H1 (cell line): ENCODE measurements around the gene PPFIBP2. TPM values are rescaled to one million over a fixed set of nuclear protein-coding genes. Genes with fewer than 3 reads are reported as not detected.

Experiments
- CTCF ChIA-PET: fragments of 300-600 bp; sonication (Branson Sonifier 250); formaldehyde crosslinking; loops from one replicate; lab custom pipeline; 2021; ENCODE audit not compliant: partially characterized antibody; lab: Charles Lee
- POLR2A ChIA-PET: fragments of 300-600 bp; sonication (Branson Sonifier 250); formaldehyde crosslinking; loops from one replicate; lab custom pipeline; 2021; ENCODE audit warnings: inconsistent platforms; ENCODE audit not compliant: partially characterized antibody; lab: Charles Lee
- DNase-seq, 2 experiments: peaks; one replicate each; pipeline versions ENCODE4 v3.0.0 to v3.0.0-alpha.2; 2010 to 2022; ENCODE audit warnings: low spot score in 2 of 2, low read depth in 1 of 2, mixed read lengths in 1 of 2
- FAIRE-seq: peaks from 2 replicates; lab custom pipeline; 2011; peaks lifted over from hg19 to GRCh38; lab: Jason Lieb, UNC
- H2AFZ ChIP-seq: 2 replicates; pipeline ENCODE4 v1.8.1; 2012; ENCODE audit warnings: low read length, inconsistent platforms
- H2AK5ac ChIP-seq: 2 replicates; pipeline ENCODE4 v1.6.1; 2013; ENCODE audit warnings: low read depth, low read length
- H2BK120ac ChIP-seq: replicated peaks from 2 replicates; pipeline ENCODE3; 2013; ENCODE audit warnings: low read depth, low read length, inconsistent platforms
- H2BK12ac ChIP-seq: 2 replicates; pipeline ENCODE4 v1.6.1; 2013; ENCODE audit warnings: low read depth, low read length
- H2BK15ac ChIP-seq: 2 replicates; pipeline ENCODE4 v1.6.1; 2013; ENCODE audit warnings: low read length
- H2BK20ac ChIP-seq: 2 replicates; pipeline ENCODE4 v1.6.1; 2013; ENCODE audit warnings: low read length
- H2BK5ac ChIP-seq: 2 replicates; pipeline ENCODE4 v1.6.1; 2013; ENCODE audit warnings: low read depth, low read length
- H3K14ac ChIP-seq: 2 replicates; pipeline ENCODE4 v1.6.1; 2013; ENCODE audit warnings: inconsistent platforms; ENCODE audit not compliant: insufficient read length
- H3K18ac ChIP-seq: 2 replicates; pipeline ENCODE4 v1.6.1; 2013; ENCODE audit warnings: low read length; ENCODE audit errors: extremely low read depth
- H3K23ac ChIP-seq: 2 replicates; pipeline ENCODE4 v1.6.1; 2013; ENCODE audit warnings: inconsistent platforms; ENCODE audit not compliant: insufficient read length
- H3K23me2 ChIP-seq: 2 replicates; pipeline ENCODE4 v1.6.1; 2013; ENCODE audit warnings: low read depth, low read length
- H3K27ac ChIP-seq: 2 replicates; pipeline ENCODE4 v1.6.1; 2011; ENCODE audit warnings: low read depth, low read length, inconsistent platforms
- H3K27me3 ChIP-seq, 4 experiments: replicated peaks in 1 of 4; 1 replicate in 1 of 4; 2 replicates in 3 of 4; pipeline versions ENCODE4 v1.6.1 to v1.8.1; 2011 to 2013; ENCODE audit warnings: low read length in 3 of 4, mild to moderate bottlenecking in 3 of 4, inconsistent platforms in 2 of 4, mixed read lengths in 2 of 4, moderate library complexity in 1 of 4; ENCODE audit not compliant: control insufficient read depth in 3 of 4, insufficient read depth in 3 of 4; ENCODE audit errors: extremely low read depth in 1 of 4
- H3K36me3 ChIP-seq, 4 experiments: 2 replicates each; pipeline versions ENCODE4 v1.6.1 to v1.8.1; 2011 to 2013; ENCODE audit warnings: mild to moderate bottlenecking in 4 of 4, low read length in 3 of 4, moderate library complexity in 2 of 4, control low read depth in 1 of 4, inconsistent platforms in 1 of 4; ENCODE audit not compliant: insufficient read depth in 4 of 4, control insufficient read depth in 2 of 4
- H3K4ac ChIP-seq: replicated peaks from 2 replicates; pipeline ENCODE3; 2013; ENCODE audit warnings: low read length, low read depth, mixed read lengths, inconsistent platforms; ENCODE audit not compliant: insufficient read length
- H3K4me1 ChIP-seq, 4 experiments: replicated peaks in 1 of 4; 1 replicate in 1 of 4; 2 replicates in 3 of 4; pipeline versions ENCODE4 v1.6.1 to v1.8.1; 2011 to 2013; ENCODE audit warnings: low read length in 3 of 4, inconsistent platforms in 2 of 4, mixed read lengths in 1 of 4; ENCODE audit not compliant: insufficient read depth in 4 of 4, control insufficient read depth in 3 of 4
- H3K4me2 ChIP-seq, 2 experiments: 2 replicates each; pipeline versions ENCODE4 v1.6.1 to v1.8.1; 2011 to 2013; ENCODE audit warnings: low read depth in 2 of 2, low read length in 2 of 2, control low read depth in 1 of 2, inconsistent platforms in 1 of 2, mild to moderate bottlenecking in 1 of 2; ENCODE audit not compliant: insufficient read depth in 1 of 2
- H3K4me3 ChIP-seq, 4 experiments: fragments of 200-600, 300-600 bp in 1 of 4; sonication (generic), shearing (Covaris generic), sonication (Bioruptor Twin) in 1 of 4; 2 replicates each; pipeline versions ENCODE4 v1.5.1 to v1.8.1; 2011 to 2016; ENCODE audit warnings: low read length in 4 of 4, low read depth in 3 of 4, control low read depth in 2 of 4, inconsistent platforms in 2 of 4, mild to moderate bottlenecking in 2 of 4, mixed read lengths in 1 of 4, moderate library complexity in 1 of 4; ENCODE audit not compliant: insufficient read depth in 2 of 4; ENCODE audit errors: extremely low read depth in 1 of 4
- H3K56ac ChIP-seq: replicated peaks from 2 replicates; pipeline ENCODE3; 2013; ENCODE audit warnings: low read depth, mild to moderate bottlenecking, mixed read lengths, low read length, inconsistent platforms; ENCODE audit not compliant: insufficient read length
- H3K79me1 ChIP-seq: 2 replicates; pipeline ENCODE4 v1.6.1; 2013; ENCODE audit warnings: low read depth, low read length, control low read depth
- H3K79me2 ChIP-seq, 2 experiments: 2 replicates each; pipeline versions ENCODE4 v1.6.1 to v1.8.1; 2012 to 2013; ENCODE audit warnings: low read length in 2 of 2, mild to moderate bottlenecking in 2 of 2, inconsistent platforms in 1 of 2; ENCODE audit not compliant: insufficient read depth in 2 of 2, control insufficient read depth in 1 of 2
- H3K9ac ChIP-seq, 4 experiments: replicated peaks in 1 of 4; 1 replicate in 1 of 4; 2 replicates in 3 of 4; pipeline versions ENCODE4 v1.6.1 to v1.8.1; 2011 to 2013; ENCODE audit warnings: low read depth in 3 of 4, low read length in 3 of 4, control low read depth in 2 of 4, mild to moderate bottlenecking in 2 of 4, moderate library complexity in 2 of 4, inconsistent platforms in 1 of 4; ENCODE audit errors: extremely low read depth in 1 of 4
- H3K9me3 ChIP-seq, 2 experiments: 2 replicates each; pipeline versions ENCODE4 v1.6.1 to v1.8.1; 2012 to 2013; ENCODE audit warnings: mild to moderate bottlenecking in 2 of 2, moderate library complexity in 2 of 2, control low read depth in 1 of 2, inconsistent platforms in 1 of 2, low read depth in 1 of 2, low read length in 1 of 2, mixed read lengths in 1 of 2; ENCODE audit not compliant: insufficient read depth in 2 of 2
- H4K20me1 ChIP-seq, 2 experiments: replicated peaks in 1 of 2; 2 replicates each; pipeline versions ENCODE3 to v1.8.1; 2011 to 2013; ENCODE audit warnings: inconsistent platforms in 2 of 2, low read length in 2 of 2, mild to moderate bottlenecking in 1 of 2; ENCODE audit not compliant: insufficient read depth in 2 of 2, control insufficient read depth in 1 of 2
- H4K5ac ChIP-seq: 2 replicates; pipeline ENCODE4 v1.6.1; 2013; ENCODE audit warnings: low read length, low read depth, mixed read lengths, inconsistent platforms; ENCODE audit not compliant: insufficient read length
- H4K8ac ChIP-seq: 2 replicates; pipeline ENCODE4 v1.8.0; 2013; ENCODE audit warnings: mild to moderate bottlenecking, moderate library complexity, low read length, inconsistent platforms; ENCODE audit not compliant: insufficient read depth; ENCODE audit errors: extremely low read depth
- H4K91ac ChIP-seq: replicated peaks from 2 replicates; pipeline ENCODE3; 2013; ENCODE audit warnings: low read length, mixed read lengths, inconsistent platforms; ENCODE audit not compliant: insufficient read length
- CTCF ChIP-seq, 3 experiments: IDR thresholded peaks; 1 replicate in 2 of 3; 2 replicates in 1 of 3; pipeline versions ENCODE4 v1.5.1 to v1.6.1; 2011; ENCODE audit warnings: low read length in 3 of 3, mild to moderate bottlenecking in 3 of 3, inconsistent platforms in 2 of 3, low read depth in 1 of 3, moderate library complexity in 1 of 3; ENCODE audit not compliant: insufficient read depth in 1 of 3; ENCODE audit errors: control extremely low read depth in 1 of 3
- GABPA ChIP-seq: IDR thresholded peaks from 2 replicates; pipeline ENCODE4 v1.6.1; 2011; ENCODE audit warnings: mild to moderate bottlenecking, low read length, moderate library complexity, borderline replicate concordance; ENCODE audit not compliant: insufficient read depth
- MAFK ChIP-seq: IDR thresholded peaks from 2 replicates; pipeline ENCODE4 v1.6.1; 2012; ENCODE audit warnings: low read depth, mild to moderate bottlenecking, improper control_type of control experiment, low read length
- POLR2A ChIP-seq, 2 experiments: IDR thresholded peaks; 1 replicate in 1 of 2; 2 replicates in 1 of 2; pipeline ENCODE4 v1.6.1; 2011; ENCODE audit warnings: low read depth in 2 of 2, low read length in 2 of 2, mild to moderate bottlenecking in 2 of 2; ENCODE audit errors: control extremely low read depth in 1 of 2
- RXRA ChIP-seq: IDR thresholded peaks from 2 replicates; pipeline ENCODE4 v1.6.1; 2011; ENCODE audit warnings: low read depth, mild to moderate bottlenecking, low read length, moderate library complexity; ENCODE audit not compliant: insufficient read depth
- YY1 ChIP-seq: IDR thresholded peaks from 2 replicates; pipeline ENCODE4 v1.6.1; 2011; ENCODE audit warnings: low read depth, mild to moderate bottlenecking, low read length
- WGBS, 2 experiments: shearing (Covaris generic) in 1 of 2; methylation state at CpG; one replicate each; pipeline versions ENCODE4 v1.1.6 to v1.1.7; 2013 to 2015; ENCODE audit warnings: low lambda C conversion rate in 2 of 2, mixed read lengths in 2 of 2, inconsistent platforms in 1 of 2, low coverage in 1 of 2, missing lambda C conversion rate in 1 of 2; ENCODE audit not compliant: insufficient replicate concordance in 2 of 2, insufficient coverage in 1 of 2, insufficient read length in 1 of 2; ENCODE audit errors: extremely low coverage in 1 of 2, missing lambda C conversion rate in 1 of 2; 5-methylcytosine and 5-hydroxymethylcytosine counted together
- polyA plus RNA-seq, 7 experiments: library from polyadenylated mRNA; depleted of rRNA in 3 of 7; stranded (reverse) in 5 of 7; unstranded in 2 of 7; fragments of >200 nt in 5 of 7; fragments of 200-250 nt in 2 of 7; gene quantifications; 1 replicate in 5 of 7; 2 replicates in 1 of 7; 4 replicates in 1 of 7; pipeline versions ENCODE4 v1.2.1 to v1.2.3, GENCODE V29; 2011 to 2013; ENCODE audit warnings: missing spikeins in 2 of 7, mixed read lengths in 2 of 7
- total RNA-seq: library from RNA; stranded (reverse); fragmentation: NEBNext Ultra II Directional; extraction: Animal tissue kit (Norgen Biotek cat#: 25700); gene quantifications from 2 replicates; pipeline ENCODE4 v1.2.1, GENCODE V29; 2021

Gene PPFIBP2
- total and polyA plus RNA-seq, 2 of the 8 experiments (the other 6 are each of a cell fraction or from before 2014, with no cell fraction given): 5.5 to 9.8 TPM

DNA sequence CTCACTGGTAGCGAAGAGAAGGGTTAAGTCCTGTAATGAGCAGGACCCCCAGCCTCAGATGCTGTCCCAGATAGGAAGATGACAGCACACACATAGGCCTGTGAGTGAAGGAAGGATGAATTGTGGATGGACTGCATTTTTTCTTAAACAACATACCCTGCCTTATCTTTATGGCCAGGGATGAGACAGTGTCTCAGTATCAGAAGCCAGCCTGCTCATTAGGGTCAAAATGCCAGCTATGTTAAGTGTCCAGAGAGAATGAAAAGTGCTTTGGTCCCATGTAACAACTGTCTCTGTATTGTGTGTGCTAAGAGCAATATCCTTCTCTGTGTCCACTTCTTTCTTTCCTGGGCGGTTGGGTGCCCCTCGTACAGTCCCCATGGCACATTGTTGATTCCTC is 30.2 kb downstream of the PPFIBP2 start:
- Histone ChIP-seq H3K27ac (no peak overlapping the region), H2AK5ac (no peak overlapping the region), H2BK120ac (no peak overlapping the region), H2AFZ (no peak overlapping the region), H3K18ac (no peak overlapping the region), H3K79me2 (no peaks in the 10 kb centered on the region), H4K5ac (no peak overlapping the region), H3K14ac (no peak overlapping the region), H4K8ac (no peak overlapping the region), H4K91ac (no peak overlapping the region), H4K20me1 (no peaks in the 10 kb centered on the region), H3K23me2 (no peaks in the 10 kb centered on the region), H3K9ac (no peak overlapping the region), H3K27me3 (no peaks in the 10 kb centered on the region), H3K79me1 (no peaks in the 10 kb centered on the region; the same call in 1 of the 2 replicates), H2BK5ac (no peak overlapping the region), H2BK15ac (no peak overlapping the region), H3K23ac (no peak overlapping the region), H3K4me2 (no peak overlapping the region), H3K36me3 (no peaks in the 10 kb centered on the region), H3K4me1 (peaks cover 0 to 7% (median 4%) of the 10 kb centered on the region in 4 experiments; a peak in 4 of 7 replicates), H3K4ac (no peak overlapping the region), H3K4me3 (no peak overlapping the region), H2BK20ac (no peak overlapping the region), H3K9me3 (no peaks in the 10 kb centered on the region), H3K56ac (no peak overlapping the region), H2BK12ac (no peak overlapping the region)
- CTCF ChIA-PET: interaction anchor here (1.0 to 7.6 kb wide), 7 partner anchors 9 to 144 kb away, joined by 3 to 46 read pairs (median 4); no protein-coding TSS in a partner anchor
- 90% methylated on average over 3 of the region's 3 CpGs; no CpG with 5 or more reads in 1 of the 2 experiments for WGBS, 2 experiments
- FAIRE-seq: no peak
- TF ChIP-seq YY1 (no peak), MAFK (no peak), CTCF (IDR thresholded peaks at IDR 0.05; ENCODE audit: control extremely low read depth in 1 of 3, insufficient read depth in 1 of 3, low read depth in 1 of 3, low read length in 3 of 3) (no peak), RXRA (no peak), GABPA (no peak), POLR2A (IDR thresholded peaks at IDR 0.05; ENCODE audit: control extremely low read depth in 1 of 2, low read depth in 2 of 2, low read length in 2 of 2) (no peak)
- POLR2A ChIA-PET: interaction anchor here (0.7 kb wide), 1 partner anchor 1163 kb away, joined by 4 read pairs; no protein-coding TSS in a partner anchor
- DNase-seq: no peak
